Measurements from ENCODE around the gene SPRR2B. TPM values are rescaled to one million over a fixed set of nuclear protein-coding genes. Genes with fewer than 3 reads are reported as not detected.
A peak's percentile ranks its signal among the peaks of the same experiment; 100 is the strongest.

Gene SPRR2B
- total and polyA plus RNA-seq, 2 of the 4 experiments (the other 2 are of a cell fraction): not detected

DNA sequence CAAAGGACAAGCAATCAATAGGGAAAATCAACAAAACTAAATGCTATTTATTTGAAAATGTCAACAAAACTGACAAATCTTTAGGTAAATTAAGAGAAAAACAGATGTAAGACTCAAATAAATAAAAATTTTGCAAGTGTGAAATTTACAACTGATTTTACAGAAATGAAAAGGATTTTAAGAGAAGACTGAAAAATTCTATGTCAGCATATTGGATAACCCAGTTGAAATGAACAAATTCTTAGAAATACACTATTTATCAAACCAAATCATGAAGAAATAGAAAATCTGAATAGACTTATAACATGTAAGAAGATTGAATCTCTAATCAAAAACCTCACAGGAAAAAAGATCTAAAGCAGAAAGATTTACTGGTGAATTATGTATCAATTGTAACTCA is 49.5 kb upstream of the SPRR2B start:
- no peaks in the 10 kb centered on the region for H3K9me1 ChIP-seq (ENCODE audit: insufficient read depth, low read length)
- no peak overlapping the region for H3K4ac ChIP-seq (ENCODE audit: low read depth, low read length)
- H2BK20ac ChIP-seq (ENCODE audit: low read depth, low read length): no peak overlapping the region
- no peak overlapping the region for H3K23ac ChIP-seq (ENCODE audit: low read depth, low read length)
- H2BK5ac ChIP-seq (ENCODE audit: low read depth, low read length, poor library complexity, severe bottlenecking): no peak overlapping the region
- H2AK9ac ChIP-seq (replicated peaks; ENCODE audit: low read depth, low read length, poor library complexity): no peak overlapping the region
- no peak for ATAC-seq (ENCODE audit: low read depth)
- no peak for DNase-seq
- H3K14ac ChIP-seq (replicated peaks; ENCODE audit: low read depth, low read length): no peak overlapping the region
- intact Hi-C loops (cut with micrococcal nuclease): no loop called here
- H3K79me1 ChIP-seq (ENCODE audit: low read depth in 1 of 2, low read length in 2 of 2): no peaks in the 10 kb centered on the region
- no peak overlapping the region for H3K56ac ChIP-seq (ENCODE audit: extremely low read depth, insufficient read depth, low read length)
- no peak overlapping the region for H3K4me3 ChIP-seq (ENCODE audit: insufficient read depth, low read depth, low read length)
- H2BK15ac ChIP-seq (ENCODE audit: low read depth, low read length): no peak overlapping the region
- H3K9ac ChIP-seq (ENCODE audit: low read depth, low read length): no peak overlapping the region
- H4K91ac ChIP-seq (ENCODE audit: insufficient read depth, low read depth, low read length): no peak overlapping the region
- in situ Hi-C loops (cut with MboI; ENCODE audit: low sequenced_read_pairs): no loop called here
- H3K9me3 ChIP-seq (ENCODE audit: control insufficient read depth, insufficient read depth, low read length): no peaks in the 10 kb centered on the region
- no peak overlapping the region for H4K8ac ChIP-seq (ENCODE audit: low read depth in 2 of 2, low read length in 2 of 2)
- POLR2A ChIA-PET (ENCODE audit: unreplicated experiment): no interaction called here
- H3K4me2 ChIP-seq (ENCODE audit: low read depth, low read length): no peak overlapping the region
- H3K4me1 ChIP-seq (ENCODE audit: control insufficient read depth, insufficient read depth, low read length): no peaks in the 10 kb centered on the region
- no peak overlapping the region for H3K18ac ChIP-seq (ENCODE audit: low read depth, low read length)
- H3K27me3 ChIP-seq (ENCODE audit: control insufficient read depth, insufficient read depth, low read length): no peaks in the 10 kb centered on the region
- H4K20me1 ChIP-seq (ENCODE audit: insufficient read depth, low read length): no peaks in the 10 kb centered on the region
- H2AK5ac ChIP-seq (ENCODE audit: low read depth, low read length): no peak overlapping the region
- no peak overlapping the region for H3K27ac ChIP-seq (ENCODE audit: insufficient read depth, low read length)
- dilution Hi-C loops (cut with HindIII; ENCODE audit: low sequenced_read_pairs, unreplicated experiment): no loop called here
- CTCF ChIA-PET: no interaction called here
- no peak overlapping the region for H4K5ac ChIP-seq (ENCODE audit: low read depth, low read length)
- H3K36me3 ChIP-seq (ENCODE audit: control insufficient read depth, insufficient read depth, low read length): no peaks in the 10 kb centered on the region
- H2AFZ ChIP-seq (replicated peaks; ENCODE audit: low read length, poor library complexity): no peak overlapping the region
- TF ChIP-seq MAFK (IDR thresholded peaks at IDR 0.05; ENCODE audit: low read depth, low read length): peak; percentile 74
- TF ChIP-seq BHLHE40 (IDR thresholded peaks at IDR 0.05; ENCODE audit: low read depth, low read length): no peak
- no peak for TF ChIP-seq CHD1 (IDR thresholded peaks at IDR 0.05; ENCODE audit: low read depth, low read length)
- no peak for TF ChIP-seq RCOR1 (IDR thresholded peaks at IDR 0.05; ENCODE audit: insufficient replicate concordance, low read length)
- no peak for TF ChIP-seq MAZ (IDR thresholded peaks at IDR 0.05; ENCODE audit: borderline replicate concordance, low read depth, low read length)
- TF ChIP-seq, protein P1, sequence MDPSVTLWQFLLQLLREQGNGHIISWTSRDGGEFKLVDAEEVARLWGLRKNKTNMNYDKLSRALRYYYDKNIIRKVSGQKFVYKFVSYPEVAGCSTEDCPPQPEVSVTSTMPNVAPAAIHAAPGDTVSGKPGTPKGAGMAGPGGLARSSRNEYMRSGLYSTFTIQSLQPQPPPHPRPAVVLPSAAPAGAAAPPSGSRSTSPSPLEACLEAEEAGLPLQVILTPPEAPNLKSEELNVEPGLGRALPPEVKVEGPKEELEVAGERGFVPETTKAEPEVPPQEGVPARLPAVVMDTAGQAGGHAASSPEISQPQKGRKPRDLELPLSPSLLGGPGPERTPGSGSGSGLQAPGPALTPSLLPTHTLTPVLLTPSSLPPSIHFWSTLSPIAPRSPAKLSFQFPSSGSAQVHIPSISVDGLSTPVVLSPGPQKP (IDR thresholded peaks at IDR 0.05; ENCODE audit: borderline replicate concordance, low read depth, low read length): no peak
- no peak for TF ChIP-seq NFE2L2 (IDR thresholded peaks at IDR 0.05; ENCODE audit: low read depth, low read length)
- TF ChIP-seq FOS (IDR thresholded peaks at IDR 0.05; ENCODE audit: low read depth, low read length): no peak
- BruUV-seq (replicated peaks): no TSS peak
- H2BK120ac ChIP-seq (ENCODE audit: low read depth, low read length): no peak overlapping the region

Data from IMR-90 (cell line).